GM21381 (cell line): Measurements from ENCODE around the gene C12orf75.
"Not testable (repeated sequence)": the region's sequence is repeated elsewhere in the genome, so short reads cannot be mapped to it uniquely, and the experiment has no call there.

Experiments
- ATAC-seq: cut with Tn5 transposase; IDR thresholded peaks from one replicate; pipeline ENCODE4 v1.9.1; 2021; ENCODE audit warnings: mild to moderate bottlenecking, moderate library complexity; ENCODE audit not compliant: unreplicated experiment

Gene C12orf75

DNA sequence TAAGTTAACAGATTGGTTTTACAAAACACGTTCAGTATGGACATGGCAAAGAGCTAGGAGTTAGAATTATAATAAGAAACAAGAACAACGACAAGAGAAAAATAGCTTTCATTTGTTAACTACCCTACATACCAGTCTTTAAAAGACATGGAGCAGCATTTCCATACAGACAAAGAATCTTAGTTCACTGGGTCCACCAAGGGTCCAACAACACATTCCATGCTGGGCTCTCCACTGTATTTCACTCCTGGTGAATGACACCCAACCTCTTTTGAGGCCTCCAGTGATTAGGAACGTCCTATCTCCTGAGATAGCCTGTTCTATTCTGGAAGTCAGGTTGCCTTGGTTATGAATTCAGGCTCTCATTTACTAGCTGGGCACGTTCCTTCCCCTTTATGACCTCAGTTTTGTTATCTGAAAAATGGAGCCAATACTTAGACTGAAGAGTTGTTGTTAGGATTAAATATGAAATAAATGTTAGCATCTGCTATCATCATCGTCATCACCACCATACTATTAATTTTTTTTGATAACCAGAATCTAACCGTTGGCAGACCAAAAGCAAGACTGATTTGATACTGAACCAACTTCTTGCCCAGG is 37.7 kb downstream of the C12orf75 start:
- no peak for ATAC-seq

GRCh38 chr12:105369014-105369413 is 38.5 kb downstream of the C12orf75 start:
- no peak for ATAC-seq

DNA sequence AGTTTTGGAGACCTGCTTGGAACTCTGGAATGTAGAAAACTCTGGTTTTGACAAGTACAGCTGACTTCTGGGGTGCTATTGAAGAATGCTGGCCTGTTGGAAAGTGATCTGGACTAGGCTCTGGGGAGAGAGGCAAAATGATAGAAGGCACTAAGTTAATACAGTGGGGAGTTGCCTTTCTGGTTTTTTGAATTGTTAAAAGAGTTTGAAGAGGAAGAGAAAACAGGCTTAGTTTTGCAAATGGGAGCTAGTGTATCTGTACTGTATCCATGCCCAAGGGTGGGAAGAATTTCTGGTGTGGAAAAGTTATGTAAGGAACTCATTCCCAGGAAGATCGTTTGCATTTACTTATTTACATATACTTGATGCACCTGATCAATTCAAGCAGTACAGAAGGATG is 43.8 kb downstream of the C12orf75 start:
- ATAC-seq: no peak

- no peak for ATAC-seq
Observed at GRCh38 chr12:105377077-105377476, 46.6 kb downstream of the C12orf75 start.

DNA sequence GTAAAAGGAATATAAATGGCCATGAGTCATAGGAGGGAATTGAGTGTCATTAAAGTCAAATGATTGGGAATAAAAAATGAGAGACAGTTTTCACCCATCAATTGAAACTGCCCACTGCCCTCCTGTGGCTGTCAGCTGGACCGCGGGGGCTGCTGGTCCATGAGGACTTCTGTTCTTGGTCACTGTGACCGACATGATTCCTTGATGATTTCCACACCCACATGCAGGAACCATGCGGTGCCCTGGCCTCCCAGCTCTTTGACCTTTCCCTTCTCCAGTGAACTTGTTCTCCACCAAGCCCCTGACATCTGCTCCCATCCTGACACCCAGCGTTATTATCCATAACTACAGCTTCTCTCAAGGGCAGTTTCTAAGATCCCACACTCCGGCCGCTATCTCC is 48.4 kb downstream of the C12orf75 start:
- ATAC-seq: no peak

GRCh38 chr12:105382771-105383622 is 52.5 kb downstream of the C12orf75 start:
- no peak for ATAC-seq

DNA sequence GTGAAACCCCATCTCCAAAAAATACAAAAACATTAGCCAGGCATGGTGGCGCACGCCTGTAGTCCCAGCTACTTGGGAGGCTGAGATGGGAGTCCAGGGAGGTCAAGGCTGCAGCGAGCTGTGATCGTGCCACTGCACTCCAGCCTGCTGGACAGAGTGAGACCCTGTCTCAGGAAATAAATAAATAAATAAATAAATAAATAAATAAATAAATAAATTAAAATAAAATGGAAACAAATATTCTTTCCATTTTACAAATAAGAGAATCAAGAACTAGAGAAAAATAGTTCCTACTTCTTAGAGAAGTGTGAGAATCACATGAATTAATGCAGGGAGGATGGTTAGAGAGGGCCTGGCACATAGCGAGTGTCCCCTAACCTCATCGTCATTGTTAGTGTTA is 53.7 kb downstream of the C12orf75 start:
- no peak for ATAC-seq

- no peak for ATAC-seq
Observed at GRCh38 chr12:105384916-105385535, 54.5 kb downstream of the C12orf75 start.

GRCh38 chr12:105386431-105386830 is 55.9 kb downstream of the C12orf75 start:
- no peak for ATAC-seq

DNA sequence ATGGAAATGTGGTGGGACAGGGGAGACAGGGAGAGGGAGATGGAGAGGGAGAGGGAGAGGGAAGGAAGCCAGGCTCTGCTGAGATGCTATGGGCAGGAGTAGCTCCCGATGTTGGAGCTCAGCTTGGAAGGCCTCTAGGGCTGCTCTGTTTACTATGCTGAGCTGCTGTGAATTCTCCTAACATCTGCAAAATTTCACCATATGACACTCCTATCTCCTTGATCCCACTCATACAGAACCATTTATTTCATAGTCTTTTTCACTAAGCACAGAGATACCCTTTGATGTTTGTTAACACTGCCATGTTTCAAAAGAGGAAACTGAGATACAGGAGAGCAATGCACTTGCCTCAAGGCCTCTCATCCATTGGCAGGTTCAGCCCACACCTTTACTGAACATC is 60.7 kb downstream of the C12orf75 start:
- no peak for ATAC-seq

DNA sequence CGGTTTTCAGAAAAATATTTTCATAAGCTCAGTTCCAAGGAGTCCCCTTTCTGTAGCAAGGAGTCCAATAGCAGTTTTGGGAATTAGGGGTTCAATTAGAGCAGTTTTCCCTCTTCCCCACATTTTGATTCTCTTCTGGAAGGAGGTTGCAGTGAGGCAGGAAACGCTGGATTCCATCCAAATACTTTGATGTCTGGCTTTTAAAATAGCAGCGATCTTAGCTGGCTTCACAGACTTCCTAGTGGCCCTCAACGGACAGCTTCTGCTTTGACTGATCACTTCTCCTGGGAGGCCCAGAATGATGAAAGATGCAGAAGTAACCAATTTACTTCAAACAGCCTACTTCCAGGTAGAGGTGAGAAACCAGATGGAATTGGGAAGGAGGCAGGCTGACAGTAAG is 63.1 kb downstream of the C12orf75 start:
- ATAC-seq: no peak

DNA sequence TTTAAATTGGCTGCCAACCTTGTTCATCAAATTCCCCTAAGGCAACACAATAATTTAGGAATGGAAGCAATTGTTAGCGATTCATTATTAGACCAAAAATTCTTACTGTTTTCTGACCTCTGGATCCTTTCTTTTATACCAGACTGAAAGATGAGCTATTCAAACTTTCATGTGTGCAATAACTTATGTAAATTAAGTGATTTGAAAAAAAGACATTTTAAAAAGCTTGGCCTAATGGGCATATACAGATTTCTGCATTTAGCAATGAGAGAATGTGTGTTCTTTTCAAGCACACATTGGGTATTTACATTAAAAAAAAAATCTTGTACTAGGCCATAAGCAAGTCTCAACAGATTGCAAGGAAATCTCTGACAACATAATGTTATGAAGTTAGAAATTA is 65.5 kb downstream of the C12orf75 start:
- ATAC-seq: no peak

- no peak for ATAC-seq
Observed at GRCh38 chr12:105396983-105397382, 66.5 kb downstream of the C12orf75 start.

DNA sequence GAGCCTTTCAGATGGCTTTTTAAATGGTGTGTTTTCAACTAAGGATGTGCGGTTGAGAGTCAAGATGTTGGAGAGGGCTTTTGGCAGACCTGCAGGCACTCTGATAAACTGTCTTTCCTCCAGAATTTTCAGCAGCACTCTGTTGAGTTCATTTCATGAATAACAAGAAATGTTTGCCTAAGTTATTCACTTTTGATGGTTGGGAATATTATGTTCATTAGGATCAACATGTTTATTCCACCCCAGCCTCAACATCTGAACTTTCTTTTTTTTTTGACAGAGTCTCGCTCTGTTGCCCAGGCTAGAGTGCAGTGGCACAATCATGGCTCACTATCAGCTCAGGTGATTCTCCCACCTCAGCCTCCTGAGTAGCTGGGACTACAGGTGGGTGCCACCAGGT is 68.4 kb downstream of the C12orf75 start:
- no peak for ATAC-seq

DNA sequence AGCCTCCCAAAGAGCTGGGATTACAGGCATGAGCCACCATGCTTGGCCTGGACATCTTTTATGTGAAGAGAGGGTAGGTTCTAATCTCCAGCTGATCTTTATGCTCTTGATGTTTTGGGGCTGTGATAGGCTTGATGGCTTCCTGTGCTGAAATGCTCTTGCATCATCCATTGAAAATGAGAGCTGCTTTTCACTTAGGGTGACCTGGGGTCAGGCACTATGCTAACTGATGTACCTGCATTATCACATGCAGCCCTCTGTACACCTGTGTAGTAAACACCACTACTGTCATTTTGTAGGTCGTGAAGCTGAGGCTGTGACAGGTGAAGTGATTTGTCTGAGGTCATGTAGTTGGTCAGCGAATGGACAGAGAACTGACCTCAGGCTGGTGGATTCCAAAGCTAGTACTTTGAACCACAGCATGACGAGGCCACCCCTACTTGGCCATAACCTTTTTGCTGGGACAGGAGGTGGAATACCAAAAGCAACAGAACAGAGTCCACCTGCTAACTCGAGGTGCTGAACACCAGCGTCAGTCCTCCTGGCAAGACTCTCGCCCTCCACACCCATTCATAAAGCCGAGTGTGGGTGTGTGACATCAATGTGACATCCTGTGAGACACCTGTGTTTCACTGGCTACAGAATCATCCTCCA is 69.1 kb downstream of the C12orf75 start:
- ATAC-seq: no peak

GRCh38 chr12:105400227-105400626 is 69.7 kb downstream of the C12orf75 start:
- no peak for ATAC-seq

DNA sequence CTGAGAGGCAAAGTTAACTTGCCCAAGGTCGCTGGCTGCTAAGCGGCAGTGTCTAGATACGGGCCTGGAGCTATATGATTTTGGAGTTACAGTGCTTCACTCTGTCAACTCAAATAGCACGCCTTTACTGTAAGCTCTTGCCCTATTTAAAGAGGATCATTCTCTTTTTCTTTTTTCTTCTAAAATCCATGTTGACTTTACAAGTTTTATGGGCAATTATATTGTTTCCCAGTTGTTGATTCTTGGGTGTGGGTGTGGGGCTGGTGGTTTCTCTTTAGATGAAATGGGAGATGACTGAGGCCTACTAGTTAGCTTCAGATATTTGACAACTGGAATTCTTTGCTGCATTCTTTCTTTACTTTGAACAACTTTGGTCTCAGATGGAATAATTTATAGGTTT is 70.7 kb downstream of the C12orf75 start:
- ATAC-seq: no peak

DNA sequence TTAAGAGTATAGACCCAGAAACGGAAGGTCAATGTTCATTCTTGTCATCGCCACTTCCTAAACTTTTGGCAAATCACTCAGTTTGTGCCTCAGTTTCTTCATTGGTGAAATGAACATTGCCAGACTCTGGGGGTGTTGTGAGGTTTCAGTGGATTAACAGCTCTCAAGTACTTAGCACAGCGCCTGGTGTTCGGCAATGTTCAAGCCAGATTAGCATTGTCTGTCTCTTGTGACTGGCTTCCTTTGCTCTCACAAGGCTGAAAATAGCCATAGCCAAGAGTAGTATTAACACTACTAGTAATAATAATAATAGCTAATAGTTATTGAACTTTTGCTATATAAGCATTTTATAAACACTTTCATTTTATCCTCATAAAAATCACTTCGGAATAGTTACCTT is 71.9 kb downstream of the C12orf75 start:
- no peak for ATAC-seq

DNA sequence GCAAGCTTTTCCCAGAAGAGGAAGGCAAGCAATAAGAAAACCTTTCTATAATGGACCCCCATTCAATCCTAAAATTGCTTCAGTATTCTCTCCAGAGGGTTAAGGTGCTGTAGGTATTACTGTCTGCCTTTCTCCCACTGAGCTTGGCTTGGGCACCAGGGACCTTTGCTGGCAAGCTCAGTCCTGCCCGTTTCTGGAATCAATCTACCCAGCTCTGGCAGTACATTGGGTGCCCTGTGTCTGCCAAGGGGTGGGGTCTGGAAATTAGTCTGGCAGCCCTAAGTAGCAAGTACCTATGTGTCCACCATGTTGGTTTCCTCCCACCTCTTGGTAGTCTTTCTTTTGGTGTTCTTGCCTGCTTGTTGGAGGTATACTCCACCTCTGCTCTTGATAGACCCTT is 72.6 kb downstream of the C12orf75 start:
- ATAC-seq: no peak

GRCh38 chr12:105404134-105404533 is 73.6 kb downstream of the C12orf75 start:
- ATAC-seq: not testable (repeated sequence)

DNA sequence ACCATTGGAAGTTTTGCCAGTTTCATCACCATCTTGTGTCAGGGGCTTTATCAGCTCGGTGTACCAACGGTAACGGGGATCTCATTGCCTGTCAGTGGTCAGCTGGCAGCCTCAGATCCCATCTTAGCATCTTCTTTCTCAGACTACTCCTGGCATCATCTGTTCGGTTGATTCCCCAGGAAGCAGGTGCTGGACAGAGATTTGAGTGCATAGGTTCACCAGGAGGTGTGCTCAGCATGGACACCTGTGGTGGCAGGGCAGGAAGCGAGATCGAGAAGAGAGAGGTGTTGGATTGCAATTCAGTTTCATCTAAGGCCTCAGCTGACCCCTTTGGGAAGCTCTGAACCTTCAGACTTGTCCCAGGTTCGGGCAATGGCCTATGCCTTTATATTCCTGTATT is 76.0 kb downstream of the C12orf75 start:
- ATAC-seq: no peak

DNA sequence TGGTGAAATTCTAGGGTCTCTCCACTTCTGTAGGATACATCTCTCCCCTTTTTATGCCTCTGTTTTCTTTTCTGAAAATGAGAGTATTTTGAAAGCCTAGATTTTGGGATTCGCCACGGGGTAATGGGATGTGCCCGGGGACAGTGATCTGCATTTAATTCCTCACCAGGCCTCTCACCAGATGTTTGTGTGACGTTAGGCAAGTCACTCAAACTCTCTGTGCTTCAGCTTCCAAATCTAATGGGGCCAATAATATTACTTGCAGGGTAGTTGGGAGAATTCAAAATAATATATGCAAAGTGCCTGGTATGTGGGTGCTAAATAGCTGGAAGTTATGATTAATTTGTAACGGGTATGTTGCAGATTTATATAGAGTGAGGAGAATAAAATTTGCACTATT is 78.8 kb downstream of the C12orf75 start:
- ATAC-seq: no peak
